GM12875 (cell line): ENCODE measurements around the gene RNF215.
A peak's percentile ranks its signal among the peaks of the same experiment; 100 is the strongest.

Source experiments
- H3K4me3 ChIP-seq: one replicate; pipeline ENCODE4 v1.5.1; 2011; ENCODE audit warnings: low read depth, low read length, control low read depth
- TF ChIP-seq, protein P1 (sequence below): IDR thresholded peaks from 2 replicates; pipeline ENCODE4 v1.5.1; 2011; ENCODE audit warnings: low read depth, mild to moderate bottlenecking, control low read depth, inconsistent platforms, low read length, moderate library complexity, borderline replicate concordance; ENCODE audit not compliant: insufficient read depth

The RNF215 gene

DNA sequence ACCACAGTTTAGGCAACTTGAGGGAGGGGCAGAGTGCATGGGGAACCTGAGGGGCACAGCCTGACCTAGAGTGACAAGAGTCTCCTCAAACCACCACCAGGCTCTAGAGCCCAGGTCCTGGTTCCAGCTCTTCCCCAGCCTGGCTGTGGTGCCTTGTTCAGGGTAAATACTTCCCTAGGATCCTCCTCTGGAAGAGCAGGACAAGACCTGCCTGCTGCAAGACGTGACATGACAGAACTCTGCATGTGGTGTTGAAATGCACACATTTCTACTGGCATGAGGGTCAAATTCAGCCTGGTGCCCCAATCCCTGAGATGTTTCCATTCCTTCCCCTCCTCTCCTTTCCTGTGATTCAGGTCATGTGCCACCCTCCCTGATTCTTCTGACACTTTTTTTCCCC is 12.9 kb upstream of the RNF215 start:
- TF ChIP-seq, protein P1, sequence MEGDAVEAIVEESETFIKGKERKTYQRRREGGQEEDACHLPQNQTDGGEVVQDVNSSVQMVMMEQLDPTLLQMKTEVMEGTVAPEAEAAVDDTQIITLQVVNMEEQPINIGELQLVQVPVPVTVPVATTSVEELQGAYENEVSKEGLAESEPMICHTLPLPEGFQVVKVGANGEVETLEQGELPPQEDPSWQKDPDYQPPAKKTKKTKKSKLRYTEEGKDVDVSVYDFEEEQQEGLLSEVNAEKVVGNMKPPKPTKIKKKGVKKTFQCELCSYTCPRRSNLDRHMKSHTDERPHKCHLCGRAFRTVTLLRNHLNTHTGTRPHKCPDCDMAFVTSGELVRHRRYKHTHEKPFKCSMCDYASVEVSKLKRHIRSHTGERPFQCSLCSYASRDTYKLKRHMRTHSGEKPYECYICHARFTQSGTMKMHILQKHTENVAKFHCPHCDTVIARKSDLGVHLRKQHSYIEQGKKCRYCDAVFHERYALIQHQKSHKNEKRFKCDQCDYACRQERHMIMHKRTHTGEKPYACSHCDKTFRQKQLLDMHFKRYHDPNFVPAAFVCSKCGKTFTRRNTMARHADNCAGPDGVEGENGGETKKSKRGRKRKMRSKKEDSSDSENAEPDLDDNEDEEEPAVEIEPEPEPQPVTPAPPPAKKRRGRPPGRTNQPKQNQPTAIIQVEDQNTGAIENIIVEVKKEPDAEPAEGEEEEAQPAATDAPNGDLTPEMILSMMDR = no peak
- no peak overlapping the region for H3K4me3 ChIP-seq

DNA sequence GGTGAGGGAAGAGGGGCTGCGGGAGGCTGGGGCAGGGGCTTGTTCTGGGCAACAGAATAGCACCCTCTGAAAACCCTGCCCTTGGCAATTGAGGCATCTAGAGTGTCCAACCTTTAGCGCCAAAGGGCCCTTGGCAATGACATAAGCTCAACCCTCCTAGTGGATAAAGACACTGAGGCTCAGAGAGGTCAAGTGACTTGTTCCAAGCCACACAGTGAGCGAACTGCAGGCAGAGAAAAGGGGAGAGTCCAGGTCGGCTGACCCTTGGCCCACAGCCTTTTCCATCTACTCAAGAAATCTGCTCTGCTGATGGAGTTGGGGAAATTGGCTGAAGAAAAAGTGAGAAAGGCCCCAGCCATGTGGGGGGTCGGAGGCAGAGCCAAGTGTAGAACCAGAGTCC is 12.5 kb upstream of the RNF215 start:
- H3K4me3 ChIP-seq = no peak overlapping the region
- TF ChIP-seq, protein P1 = no peak

DNA sequence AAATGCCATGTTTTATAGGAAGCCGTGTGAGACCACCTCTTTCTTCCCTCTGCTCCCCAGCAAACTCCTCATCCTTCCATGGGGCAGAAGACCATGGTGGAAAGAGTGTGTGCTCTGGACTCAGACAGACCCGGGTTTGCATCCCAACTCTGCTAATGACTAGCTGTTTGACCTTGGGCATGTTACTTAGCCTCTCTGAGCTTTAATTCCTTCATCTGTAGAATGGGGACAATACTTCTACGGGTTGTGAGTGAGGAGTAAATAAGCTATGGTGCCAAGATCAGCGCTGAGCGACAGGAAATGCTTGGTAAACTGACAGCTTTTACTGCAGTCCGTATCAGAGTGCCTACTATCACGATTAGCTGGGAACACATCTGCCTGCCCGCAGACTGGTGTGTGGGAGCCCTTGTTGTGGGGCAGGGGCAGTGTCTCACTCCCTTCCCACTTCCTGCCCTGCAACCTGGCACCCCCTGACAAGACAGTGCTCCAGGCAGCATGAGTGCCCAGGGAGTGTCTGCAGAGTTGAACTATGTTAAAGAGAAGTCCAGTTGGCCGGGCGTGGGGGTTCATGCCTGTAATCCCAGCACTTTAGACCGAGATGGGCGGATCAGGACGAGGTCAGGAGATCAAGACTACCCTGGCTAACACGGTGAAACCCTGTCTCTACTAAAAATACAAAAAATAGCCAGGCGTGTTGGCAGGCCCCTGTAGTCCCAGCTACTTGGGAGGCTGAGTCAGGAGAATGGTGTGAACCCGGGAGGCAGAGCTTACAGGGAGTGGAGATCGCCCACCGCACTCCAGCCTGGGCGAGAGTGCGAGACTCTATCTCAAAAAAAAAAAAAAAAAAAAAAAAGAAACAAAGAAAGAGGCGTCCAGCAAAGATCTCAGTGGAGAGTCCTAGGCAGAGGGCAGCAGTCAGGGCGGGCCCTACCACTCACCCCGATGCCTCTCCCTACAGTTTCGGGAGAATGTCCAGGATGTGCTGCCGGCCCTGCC is 11.8 kb upstream of the RNF215 start:
- H3K4me3 ChIP-seq = no peak overlapping the region
- TF ChIP-seq, protein P1 = no peak

DNA sequence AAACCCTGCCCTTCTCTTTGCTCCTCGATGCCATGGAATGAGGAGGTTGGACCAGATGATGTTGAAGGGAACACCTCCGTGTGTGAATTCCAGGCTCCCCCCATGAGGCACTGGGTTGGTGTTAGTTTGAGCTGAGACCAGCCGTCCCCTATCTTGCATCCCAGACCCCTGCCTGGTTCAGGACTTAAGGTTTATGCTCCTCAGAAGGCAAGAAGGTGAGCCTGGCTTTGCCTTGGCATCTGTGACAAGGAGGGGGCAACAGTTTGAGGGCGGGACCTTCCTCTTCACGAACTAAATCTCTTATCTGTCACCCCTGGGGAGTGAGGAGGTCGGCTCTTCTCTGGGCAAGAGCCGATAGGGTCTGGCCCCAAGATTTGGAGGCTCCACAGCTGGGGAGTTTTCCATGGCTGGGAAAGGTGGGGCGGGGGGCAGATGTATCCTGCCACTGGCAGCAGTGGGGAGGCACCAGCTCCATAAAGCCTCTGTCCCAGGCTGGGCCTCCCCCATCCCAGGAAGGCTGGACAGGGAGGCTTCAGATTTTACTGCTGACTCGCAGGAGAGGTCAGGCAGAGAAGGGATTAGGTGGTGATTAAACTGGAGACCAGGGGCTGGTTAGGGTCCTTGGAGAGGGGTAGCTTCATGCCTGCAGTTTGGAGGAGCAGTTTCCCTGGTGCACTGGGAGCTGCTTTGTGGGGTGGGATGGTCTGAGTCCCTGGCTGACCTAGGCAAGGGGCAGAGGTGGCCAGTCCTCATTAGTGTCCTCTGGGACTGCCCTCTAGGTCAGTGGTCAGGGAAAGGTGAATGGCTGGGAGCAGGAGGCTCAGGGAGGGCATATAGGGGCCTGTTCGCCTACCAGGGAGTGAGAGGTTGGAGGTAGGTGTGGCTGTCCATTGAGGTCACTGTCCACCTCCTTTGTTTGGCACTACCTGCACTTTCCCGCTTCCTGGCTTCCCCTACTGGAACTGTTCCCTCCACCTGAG is 10.7 kb upstream of the RNF215 start:
- no peak overlapping the region for H3K4me3 ChIP-seq
- TF ChIP-seq, protein P1 = no peak

DNA sequence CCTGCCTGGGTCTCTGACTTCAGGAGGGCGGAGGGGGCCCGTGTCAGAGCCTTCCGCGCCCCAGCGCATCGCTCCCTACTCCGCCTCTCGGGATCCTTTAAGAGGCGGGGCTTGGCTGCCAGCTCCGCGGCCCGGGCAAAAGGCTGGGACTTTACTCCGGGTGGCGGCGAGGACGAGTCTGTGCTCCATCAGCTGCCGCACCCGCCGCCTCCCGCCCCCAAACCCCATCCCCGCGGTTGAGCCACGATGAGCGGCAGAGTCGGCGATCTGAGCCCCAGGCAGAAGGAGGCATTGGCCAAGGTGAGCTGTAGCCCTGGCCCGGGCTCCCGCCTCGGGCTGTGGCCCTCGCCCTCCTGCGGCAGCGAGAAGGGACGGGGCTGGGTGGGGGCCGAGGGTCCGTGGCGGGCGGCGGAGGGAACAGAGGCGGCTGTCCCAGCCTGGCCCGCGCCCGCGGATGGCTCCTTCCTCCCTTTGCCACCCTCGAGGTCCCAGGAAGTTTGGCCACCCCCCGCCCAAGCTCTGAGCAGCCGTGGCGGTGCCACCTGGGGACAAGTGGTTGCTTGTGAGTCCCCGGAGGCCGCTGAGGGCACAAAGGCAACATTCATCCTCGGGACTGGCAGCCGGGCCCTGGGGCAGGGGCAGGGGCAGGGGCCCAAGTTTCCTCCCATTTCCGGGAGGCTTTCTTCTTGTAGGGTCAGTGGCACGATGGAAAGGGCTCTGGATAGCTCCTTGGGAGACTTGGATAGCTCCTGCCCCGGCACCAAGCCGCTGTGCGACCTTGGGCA is 9.9 kb upstream of the RNF215 start, which contains the start of gene SEC14L2:
SEC14L2 (plus strand) TSS at position 148 of the 785 bp plus-strand sequence; CDS start at position 247, 99 bp downstream.
- H3K4me3 ChIP-seq = peak within 1 kb of the TSS; percentile 48
- TF ChIP-seq, protein P1 = no peak

DNA sequence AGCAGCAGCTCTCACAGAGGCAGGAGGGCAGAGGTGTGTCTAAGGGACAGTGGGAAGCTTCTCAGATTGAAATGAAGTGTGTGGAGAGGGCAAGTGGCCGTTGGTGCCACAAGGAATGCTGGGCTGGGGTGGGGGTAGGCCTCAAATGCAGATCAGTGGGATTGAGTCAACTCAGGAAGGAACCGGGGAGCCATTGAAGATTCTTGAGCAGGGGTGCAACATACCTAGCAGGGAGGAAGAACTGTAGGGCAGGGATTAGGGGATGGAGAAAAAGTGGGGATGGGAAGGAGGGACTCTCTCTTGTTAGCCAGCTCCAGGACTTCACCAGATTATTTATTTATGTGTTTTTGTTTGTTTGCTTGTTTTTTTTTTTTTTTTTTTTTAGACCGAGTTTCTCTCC is 6.7 kb upstream of the RNF215 start:
- H3K4me3 ChIP-seq = no peak overlapping the region
- TF ChIP-seq, protein P1 = no peak
